T47D (cell line): ENCODE data around the gene ARHGAP30.
"Not testable (repeated sequence)": the region's sequence is repeated elsewhere in the genome, so short reads cannot be mapped to it uniquely, and the experiment has no call there.

Experiments
- DNase-seq, 2 experiments: peaks; one replicate each; pipeline versions ENCODE4 v3.0.0 to v3.0.0-alpha.2; 2011 to 2012; ENCODE audit warnings: low read depth in 1 of 2, low spot score in 1 of 2
- JUND ChIP-seq: IDR thresholded peaks from 2 replicates; pipeline ENCODE4 v1.6.1; 2012; ENCODE audit warnings: low read depth
- in situ Hi-C: cut with HindIII; loops from 2 replicates; pipeline ENCODE4 v1.10.0; 2016; ENCODE audit warnings: low sequenced_read_pairs, low pct_unique_long_range_greater_than_20kb

ARHGAP30 gene

DNA sequence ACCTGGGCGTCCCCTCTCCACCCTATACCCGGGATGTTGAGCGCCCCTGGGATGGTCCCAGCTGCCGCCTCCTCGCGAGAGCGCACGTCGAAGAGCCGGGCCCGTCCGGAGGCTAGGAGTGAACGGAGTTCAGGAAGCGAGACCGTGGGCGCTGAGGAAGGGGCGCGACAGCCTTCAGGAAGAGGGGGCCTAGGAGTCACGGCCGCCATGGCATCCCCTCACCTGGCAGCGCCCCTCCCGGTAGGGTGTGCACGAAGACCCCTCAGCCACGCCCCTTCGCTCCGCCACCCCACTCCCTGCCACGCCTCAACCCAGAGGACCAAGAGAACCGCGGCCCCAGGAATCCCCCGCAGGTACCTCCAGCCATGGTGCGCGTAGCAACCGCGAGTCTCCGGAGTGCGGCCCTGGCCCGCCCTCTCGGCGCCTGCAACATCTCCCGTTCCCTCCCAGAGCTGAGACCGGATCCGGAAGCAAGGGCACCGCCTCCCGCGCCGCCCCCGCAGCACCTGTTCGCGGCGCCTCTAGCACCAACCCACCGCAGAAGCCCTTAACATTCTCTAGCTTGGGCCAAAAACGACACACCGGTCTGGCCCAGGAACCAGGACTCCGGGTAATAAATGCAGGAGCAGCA, 31.1 kb downstream of the ARHGAP30 start, which contains the start of gene TSTD1:
TSTD1 (minus strand) TSS at position 442 of the 631 bp plus-strand sequence; CDS start at position 367, 75 bp downstream.
- no peak for TF ChIP-seq JUND
- in situ Hi-C loops, result no loop called here
- DNase-seq, result peak; percentile 87 to 90

DNA sequence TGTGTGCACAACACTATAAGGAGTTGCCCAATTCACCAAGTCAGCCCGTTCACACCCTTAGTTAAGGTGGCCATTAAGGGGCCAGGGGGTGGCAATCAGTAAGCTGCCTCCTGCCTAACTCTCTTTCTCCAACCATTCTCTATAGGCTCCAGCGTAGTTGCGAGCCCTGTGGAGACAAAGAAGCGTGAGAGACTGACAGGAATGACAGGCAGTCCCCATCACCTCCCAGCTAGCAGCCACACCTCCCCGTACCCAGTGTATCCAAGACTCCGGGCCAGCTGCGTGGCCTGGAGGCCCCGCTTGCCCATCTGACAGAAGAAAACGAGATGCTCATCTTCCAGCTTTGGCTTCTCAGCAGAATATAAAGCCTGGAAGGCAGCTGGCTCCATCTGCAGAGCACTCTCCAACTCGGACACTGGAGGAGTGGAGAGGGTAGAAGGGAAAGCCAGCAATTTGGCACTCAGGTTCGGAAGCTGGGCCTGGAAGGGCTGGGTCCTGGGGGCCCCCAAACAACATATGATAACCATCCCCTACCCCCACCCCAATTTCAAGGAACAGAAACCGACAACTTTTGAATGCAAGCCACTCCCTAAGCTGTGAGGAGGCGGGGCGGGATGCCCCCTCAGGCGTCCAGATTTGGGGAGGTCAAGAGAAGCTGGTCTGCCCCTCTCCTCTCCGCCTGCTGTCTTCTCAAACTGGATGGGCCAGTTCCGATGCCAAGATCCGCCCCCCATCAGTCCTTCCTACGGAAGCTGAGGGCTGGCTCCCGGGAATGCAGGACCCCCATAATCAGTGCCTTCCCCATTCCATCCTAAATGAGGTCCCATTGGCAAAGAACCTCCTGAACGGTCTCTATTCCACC, 31.8 kb downstream of the ARHGAP30 start:
- DNase-seq, result peak in 1 of 2 experiments; percentile 84
- in situ Hi-C loops, result no loop called here
- TF ChIP-seq JUND, result no peak

DNA sequence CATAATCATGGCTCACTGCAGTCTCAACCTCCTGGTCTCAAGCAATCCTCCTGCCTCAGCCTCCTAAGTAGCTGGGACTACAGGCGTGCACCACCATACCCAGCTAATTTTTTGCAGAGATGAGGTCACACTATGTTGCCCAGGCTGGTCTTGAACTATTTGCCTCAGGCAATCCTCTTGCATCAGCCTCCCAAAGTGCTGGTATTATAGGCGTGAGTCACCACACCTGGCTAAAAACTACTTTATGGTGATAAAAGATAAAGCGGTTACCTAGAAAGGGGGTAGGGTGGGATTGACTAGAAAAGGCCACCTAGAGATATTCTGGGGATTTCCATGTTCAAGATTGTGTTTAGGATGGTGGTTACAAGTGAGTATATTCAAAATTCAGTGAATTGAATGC, 35.9 kb downstream of the ARHGAP30 start:
- in situ Hi-C loops, result no loop called here
- DNase-seq, result peak in 1 of 2 experiments; percentile 78
- peak; percentile 32; the same call in 1 of the 2 replicates for TF ChIP-seq JUND

DNA sequence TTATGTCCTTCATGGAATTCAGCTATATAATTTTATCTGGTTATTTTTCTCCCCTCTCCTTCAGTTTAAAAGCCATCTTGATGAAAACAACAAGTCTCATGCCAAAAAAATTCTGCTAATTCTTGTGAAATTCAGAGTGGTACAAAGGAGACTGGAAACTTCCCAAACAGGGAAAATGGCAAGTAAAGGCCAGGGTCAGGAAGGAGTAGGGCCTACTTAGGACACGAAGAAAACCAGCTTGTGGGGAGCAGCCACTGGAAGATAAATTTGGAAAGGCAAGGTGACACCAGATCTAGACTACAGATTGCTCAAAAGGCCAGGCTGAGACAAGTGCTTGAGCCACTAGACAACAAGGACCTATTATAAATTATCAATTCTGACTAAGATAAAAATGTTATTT, 37.3 kb downstream of the ARHGAP30 start:
- in situ Hi-C loops, result no loop called here
- no peak for TF ChIP-seq JUND

DNA sequence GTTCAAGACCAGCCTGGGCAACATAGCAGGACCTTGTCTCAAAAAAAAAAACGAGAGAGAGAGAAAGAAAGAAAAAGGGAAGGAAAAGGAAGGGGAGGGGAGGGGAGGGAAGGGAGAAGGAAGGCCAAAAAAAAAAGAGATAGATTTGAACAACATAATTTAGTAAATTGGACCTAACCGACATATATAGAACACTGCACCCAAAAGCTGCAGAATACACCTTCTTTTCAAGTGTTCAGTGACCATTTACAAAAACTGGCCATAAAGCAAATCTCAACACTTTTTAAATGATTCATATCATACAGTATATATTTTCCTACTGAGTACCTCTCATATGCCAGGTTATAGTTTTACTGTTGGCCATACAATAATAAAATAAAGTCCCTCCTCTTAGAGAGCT, 37.8 kb downstream of the ARHGAP30 start:
- no peak for TF ChIP-seq JUND
- DNase-seq, result no peak
- in situ Hi-C loops, result no loop called here

More for the DNA sequence above, 37.3 kb downstream of the ARHGAP30 start:
- peak in 1 of 2 experiments; percentile 43 for DNase-seq

DNA sequence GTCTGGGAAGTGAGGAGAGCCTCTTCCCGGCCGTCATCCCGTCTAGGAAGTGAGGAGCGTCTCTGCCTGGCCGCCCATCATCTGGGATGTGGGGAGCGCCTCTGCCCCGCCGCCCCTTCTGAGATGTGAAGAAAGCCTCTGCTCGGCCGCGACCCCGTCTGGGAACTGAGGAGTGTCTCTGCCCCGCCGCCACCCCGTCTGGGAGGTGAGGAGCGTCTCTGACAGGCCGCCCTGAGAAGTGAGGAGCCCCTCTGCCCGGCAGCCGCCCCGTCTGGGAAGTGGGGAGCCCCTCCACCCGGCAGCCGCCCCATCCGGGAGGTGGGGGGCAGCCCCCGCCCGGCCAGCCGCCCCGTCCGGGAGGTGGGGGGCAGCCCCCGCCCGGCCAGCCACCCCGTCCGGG, 40.2 kb downstream of the ARHGAP30 start:
- in situ Hi-C loops, DNase-seq: not testable (repeated sequence)

DNA sequence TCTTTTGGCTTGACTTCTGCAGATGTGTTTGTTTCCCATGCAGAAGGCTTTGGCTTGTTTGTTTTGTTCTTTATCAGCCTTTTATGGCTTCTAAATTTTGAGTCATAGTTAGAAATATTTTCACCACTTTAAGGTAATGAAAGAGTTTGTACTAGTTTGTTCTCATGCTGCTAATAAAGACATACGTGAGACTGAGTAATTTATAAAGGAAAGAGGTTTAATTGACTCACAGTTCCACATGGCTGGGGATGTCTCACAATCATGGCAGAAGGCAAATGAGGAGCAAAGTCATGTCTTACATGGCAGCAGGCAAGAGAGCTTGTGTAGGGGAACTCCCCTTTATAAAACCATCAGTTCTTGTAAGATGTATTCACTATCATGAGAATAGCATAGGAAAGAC, 42.7 kb downstream of the ARHGAP30 start:
- DNase-seq, in situ Hi-C loops: not testable (repeated sequence)
- TF ChIP-seq JUND, result 0 out of 2 replicates have a peak, but pooled peaks have one; percentile 5

DNA sequence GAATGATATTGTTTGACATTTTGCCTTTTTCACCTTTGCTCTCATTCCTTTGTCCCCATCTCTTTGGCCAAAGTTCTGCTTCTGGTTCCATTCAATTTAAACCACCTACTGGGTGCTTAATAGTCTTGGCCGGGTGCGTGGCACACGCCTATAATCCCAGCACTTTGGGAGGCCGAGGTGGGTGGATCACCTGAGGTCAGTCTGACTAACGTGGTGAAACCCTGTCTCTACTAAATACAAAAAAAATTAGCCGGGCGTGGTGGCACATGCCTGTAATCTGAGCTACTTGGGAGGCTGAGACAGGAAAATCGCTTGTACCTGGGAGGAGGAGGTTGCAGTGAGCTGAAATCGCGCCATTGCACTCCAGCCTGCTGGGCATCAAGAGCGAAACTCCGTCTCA, 47.3 kb downstream of the ARHGAP30 start:
- in situ Hi-C loops, DNase-seq: not testable (repeated sequence)

DNA sequence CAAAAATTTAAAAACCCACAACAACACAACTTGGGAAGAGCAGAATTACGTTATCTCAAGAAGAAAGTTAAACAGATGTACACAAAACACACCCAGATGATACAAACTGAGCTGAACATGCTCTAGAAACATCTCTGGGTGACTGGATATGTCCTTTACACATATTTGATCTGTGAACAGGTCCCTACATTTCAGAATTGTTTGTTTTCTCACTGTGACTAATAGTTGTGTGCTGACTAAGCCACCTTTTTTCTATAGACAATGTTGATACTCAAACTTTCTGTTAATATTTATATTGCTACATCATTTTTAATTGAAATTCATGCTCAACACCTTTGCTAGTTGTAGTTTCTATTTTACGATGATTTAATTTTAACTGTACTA, 47.7 kb downstream of the ARHGAP30 start:
- peak in 1 of 2 experiments; percentile 25 for DNase-seq
- TF ChIP-seq JUND, result no peak
- in situ Hi-C loops, result no loop called here

DNA sequence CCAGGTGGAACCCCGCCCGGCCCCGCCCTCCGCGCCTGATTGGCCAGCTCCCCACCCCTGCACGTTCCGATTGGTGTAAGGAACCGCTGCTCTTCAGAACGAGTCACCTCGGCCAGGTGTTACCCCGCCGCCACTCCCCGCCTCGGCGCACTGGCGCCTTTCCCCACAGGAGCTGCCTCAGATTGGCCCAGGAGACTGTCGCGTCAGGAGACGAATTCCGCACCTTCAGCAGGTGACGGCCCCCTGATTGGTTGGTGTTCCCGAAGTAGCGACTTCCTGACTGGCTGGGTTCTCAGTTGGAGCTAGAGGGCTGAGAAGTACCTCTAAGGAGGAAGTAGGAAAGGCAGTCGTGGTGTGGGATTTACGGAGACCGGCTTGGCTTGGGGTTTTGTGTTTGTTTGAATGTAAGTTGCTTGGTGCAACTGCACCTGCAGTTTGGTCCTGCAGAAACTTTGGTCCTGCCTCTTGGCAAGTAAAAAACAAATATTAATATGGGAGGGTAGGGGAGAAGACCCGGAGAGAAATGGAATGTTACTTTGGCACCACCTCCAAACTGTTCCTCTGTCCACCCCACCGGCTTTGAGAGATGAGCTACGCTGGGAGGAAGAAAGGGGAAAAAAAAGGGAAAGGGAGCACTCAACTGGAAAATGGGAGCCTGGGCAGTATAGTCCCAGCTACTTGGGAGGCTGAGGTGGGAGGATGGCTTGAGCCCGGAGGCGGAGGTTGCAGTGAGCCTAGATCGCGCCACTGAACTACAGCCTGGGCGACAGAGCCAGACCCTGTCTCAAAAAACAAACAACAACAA, 48.3 kb downstream of the ARHGAP30 start:
- in situ Hi-C loops, result no loop called here
- no peak for TF ChIP-seq JUND
- DNase-seq, result peak; percentile 99 to 100

DNA sequence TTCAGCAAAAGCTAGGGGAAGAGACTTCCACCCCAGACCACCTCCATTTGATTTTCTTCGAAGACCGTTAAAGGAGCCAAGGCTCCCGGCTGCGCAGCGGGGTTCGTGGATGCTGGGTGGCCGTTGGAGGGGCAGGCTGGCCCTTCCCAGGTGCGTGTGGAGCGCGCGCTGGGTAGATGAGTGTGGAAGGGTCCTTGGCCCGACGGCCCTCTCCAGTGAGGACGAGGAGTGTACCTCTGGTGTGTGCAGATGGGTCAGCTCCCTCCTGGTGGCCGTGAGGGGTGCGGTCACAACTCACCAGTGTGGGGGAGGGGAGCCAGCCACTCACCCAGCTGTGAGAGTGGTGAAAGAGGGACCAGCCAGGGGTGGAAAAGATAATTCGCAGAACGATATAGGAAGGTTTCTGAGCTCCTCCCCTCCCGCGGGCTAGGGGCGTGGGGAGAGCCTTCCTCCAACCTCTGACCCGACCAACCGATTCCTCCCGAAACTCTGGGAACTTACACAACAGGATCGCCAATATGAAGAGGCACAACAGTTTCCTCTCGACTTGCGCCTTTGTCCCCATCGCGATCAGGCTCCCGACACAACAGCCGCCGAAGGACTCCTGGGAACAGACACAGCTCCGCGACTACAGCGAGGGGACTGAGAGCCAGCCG, 49.1 kb downstream of the ARHGAP30 start, which contains the start of gene F11R:
F11R (minus strand) TSS at position 644 of the 656 bp plus-strand sequence; CDS start at position 565, 79 bp downstream.
- TF ChIP-seq JUND, result 0 out of 2 replicates have a peak, but pooled peaks have one; percentile 12
- in situ Hi-C loops, result no loop called here
- DNase-seq, result peak; percentile 53 to 70
